Heart left ventricle (tissue), 16 donors: ENCODE measurements around the gene LONP2. TPM values are rescaled to one million over a fixed set of nuclear protein-coding genes. Genes with fewer than 3 reads are reported as not detected.
"Not testable (repeated sequence)": the region's sequence is repeated elsewhere in the genome, so short reads cannot be mapped to it uniquely, and the experiment has no call there.

Experiments used
- ATAC-seq, 4 donors: fragments of 200-7000 bp; cut with Tn5 transposase; one replicate each; pipeline ENCODE4 v1.9.1; 2020 to 2022; ENCODE audit warnings: moderate library complexity in 4 of 4, mild to moderate bottlenecking in 3 of 4, moderate number of reproducible peaks in 1 of 4
- DNase-seq, 5 donors: peaks; one replicate each; pipeline ENCODE4 v3.0.0-alpha.2; 2020
- H3K27ac ChIP-seq, 12 donors: fragments of 200-600 bp; sonication (generic) in 4 of 12; one replicate each; pipeline versions ENCODE4 v1.5.0 to v1.8.0; 2016 to 2022; ENCODE audit warnings: mild to moderate bottlenecking in 2 of 12
- H3K27me3 ChIP-seq, 9 donors: fragments of 200-600 bp; sonication (generic) in 2 of 9; one replicate each; pipeline versions ENCODE4 v1.5.1 to v1.8.0; 2016 to 2022; ENCODE audit warnings: mild to moderate bottlenecking in 3 of 9
- H3K36me3 ChIP-seq, 9 donors: fragments of 200-600 bp; sonication (generic) in 2 of 9; one replicate each; pipeline versions ENCODE4 v1.5.0 to v1.8.0; 2018 to 2022; ENCODE audit warnings: mild to moderate bottlenecking in 2 of 9
- H3K4me1 ChIP-seq, 12 donors: fragments of 200-600 bp; sonication (generic) in 4 of 12; one replicate each; pipeline versions ENCODE4 v1.5.0 to v1.8.0; 2016 to 2022; ENCODE audit warnings: mild to moderate bottlenecking in 3 of 12
- H3K4me3 ChIP-seq, 12 donors: fragments of 200-600 bp; sonication (generic) in 4 of 12; one replicate each; pipeline versions ENCODE4 v1.5.0 to v1.8.0; 2017 to 2022; ENCODE audit warnings: mild to moderate bottlenecking in 9 of 12, moderate library complexity in 4 of 12
- H3K9me3 ChIP-seq, 12 donors: fragments of 200-600 bp; sonication (generic) in 4 of 12; one replicate each; pipeline versions ENCODE4 v1.5.0 to v1.8.0; 2016 to 2022; ENCODE audit warnings: mild to moderate bottlenecking in 1 of 12
- POLR2A ChIP-seq, 2 donors: fragments of 450-650 bp; IDR thresholded peaks; one replicate each; pipeline ENCODE4 v1.6.1; 2017; ENCODE audit warnings: antibody characterized with exemption in 2 of 2, mild to moderate bottlenecking in 2 of 2, moderate library complexity in 2 of 2
- WGBS, 4 donors: extraction: QIAGEN DNeasy Blood & Tissue Kit in 2 of 4; methylation state at CpG; one replicate each; pipeline versions ENCODE4 v1.1.5 to v1.1.7; 2013 to 2018; 5-methylcytosine and 5-hydroxymethylcytosine counted together
- intact Hi-C, 10 donors: fragments of 100-400 bp; cut with DNase I; formaldehyde crosslinking; loops; one replicate each; pipeline versions ENCODE4 v1.11.1 to v1.14.2; 2022
- polyA plus RNA-seq, 2 donors: library from polyadenylated mRNA; stranded (reverse); fragments of 200-250 nt; gene quantifications; one replicate each; pipeline ENCODE4 v1.2.3, GENCODE V29; 2013
- total RNA-seq, 9 donors: library from RNA; depleted of rRNA in 2 of 9; stranded (reverse); fragments of >200 nt in 2 of 9; fragmentation: NEBNext Ultra II Directional in 3 of 9; extraction: Animal tissue kit (Norgen Biotek cat#: 25700) in 3 of 9; gene quantifications; one replicate each; pipeline versions ENCODE4 v1.1.0 to v1.2.4, GENCODE V29; 2016 to 2023
- TF ChIP-seq, protein P1 (sequence below), 12 donors: fragments of 200-600 bp; sonication (generic) in 4 of 12; IDR thresholded peaks; one replicate each; pipeline versions ENCODE4 v1.5.0 to v1.8.0; 2018 to 2022; ENCODE audit warnings: antibody characterized with exemption in 12 of 12, mild to moderate bottlenecking in 5 of 12
- donor health status: ischemic (EF 13 %, LVEDD 7.1; RV severe dilation, severe dysfunction).
- donor health status: healthy with polysubstance abuse.
- donor health status: DM: no; HTN: yes; CAD: no.
- donor health status: DM: no; HTN: no; CAD: no.
- donor health status: ischemic (EF 25% LVEDD 6.9; RV normal size, moderate dysfunction).
- donor health status: ischemic (EF 25% LVEDD 5.7; RV mildly dilated, moderate dysfunction).
- donor health status: healthy.
- donor health status: DM: yes; HTN: yes; CAD: no.
- donor health status: ischemic (EF 35%, LVEDD 5.7; RV mildly dilated, moderate dysfunction).
- donor health status: nonischemic (EF 11% LVEDD 7.7; RV severe dilation, severe dysfunction).
- donor health status: DM: yes; HTN: yes; CAD: no.
- donor health status: PGD.
- donor health status: ischemic (EF 29% LVEDD 5.4; RV normal size, mild dysfunction).
- donor health status: nonischemic (EF 23%, LVEDD 6.1; RV moderate dilation, normal function).

LONP2 gene
- total and polyA plus RNA-seq, 11 donors = 24.8 to 87.4 (median 69.2) TPM

GRCh38 chr16:48393485-48394354 is 149.6 kb downstream of the LONP2 start:
- no peaks in the 10 kb centered on the region for H3K36me3 ChIP-seq
- intact Hi-C loops = no loop called here
- H3K4me3 ChIP-seq = no peak overlapping the region
- 73 to 82% (median 81%) methylated on average over 11 of the region's 11 CpGs for WGBS, 4 donors
- no peaks in the 10 kb centered on the region for H3K9me3 ChIP-seq
- H3K27ac ChIP-seq = peak overlapping the region in 1 of 12 donors; percentile 61
- DNase-seq (peak in 1 of 5 donors; percentile 40), ATAC-seq (peak in 3 of 4 donors; percentile 36 to 88 (median 72))
- no peaks in the 10 kb centered on the region for H3K27me3 ChIP-seq
- TF ChIP-seq, protein P1, sequence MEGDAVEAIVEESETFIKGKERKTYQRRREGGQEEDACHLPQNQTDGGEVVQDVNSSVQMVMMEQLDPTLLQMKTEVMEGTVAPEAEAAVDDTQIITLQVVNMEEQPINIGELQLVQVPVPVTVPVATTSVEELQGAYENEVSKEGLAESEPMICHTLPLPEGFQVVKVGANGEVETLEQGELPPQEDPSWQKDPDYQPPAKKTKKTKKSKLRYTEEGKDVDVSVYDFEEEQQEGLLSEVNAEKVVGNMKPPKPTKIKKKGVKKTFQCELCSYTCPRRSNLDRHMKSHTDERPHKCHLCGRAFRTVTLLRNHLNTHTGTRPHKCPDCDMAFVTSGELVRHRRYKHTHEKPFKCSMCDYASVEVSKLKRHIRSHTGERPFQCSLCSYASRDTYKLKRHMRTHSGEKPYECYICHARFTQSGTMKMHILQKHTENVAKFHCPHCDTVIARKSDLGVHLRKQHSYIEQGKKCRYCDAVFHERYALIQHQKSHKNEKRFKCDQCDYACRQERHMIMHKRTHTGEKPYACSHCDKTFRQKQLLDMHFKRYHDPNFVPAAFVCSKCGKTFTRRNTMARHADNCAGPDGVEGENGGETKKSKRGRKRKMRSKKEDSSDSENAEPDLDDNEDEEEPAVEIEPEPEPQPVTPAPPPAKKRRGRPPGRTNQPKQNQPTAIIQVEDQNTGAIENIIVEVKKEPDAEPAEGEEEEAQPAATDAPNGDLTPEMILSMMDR (IDR thresholded peaks at IDR 0.05) = no peak
- TF ChIP-seq POLR2A (IDR thresholded peaks at IDR 0.05) = no peak
- H3K4me1 ChIP-seq = peaks cover 0 to 3% (median 0%) of the 10 kb centered on the region in 12 donors

DNA sequence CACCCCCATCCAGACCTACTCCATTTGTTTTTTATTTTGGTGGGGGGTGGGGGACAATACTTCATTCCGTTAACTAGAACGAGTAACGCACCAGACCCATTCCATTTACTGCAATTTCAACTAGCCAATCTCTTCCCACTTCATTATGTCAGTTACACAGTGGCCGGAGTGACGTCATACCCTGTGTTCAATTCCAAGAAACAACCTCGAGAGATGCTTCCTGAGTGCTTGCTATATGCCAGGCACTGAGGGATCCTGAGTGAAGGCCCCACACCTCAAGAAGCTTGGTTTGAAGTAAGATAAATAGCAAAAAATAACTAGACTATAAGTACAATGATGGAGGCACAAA is 150.2 kb downstream of the LONP2 start:
- 85 to 94% (median 87%) methylated on average over 6 of the region's 6 CpGs for WGBS, 4 donors
- no peaks in the 10 kb centered on the region for H3K27me3 ChIP-seq
- H3K36me3 ChIP-seq = no peaks in the 10 kb centered on the region
- H3K27ac ChIP-seq = peak overlapping the region in 1 of 12 donors; percentile 61
- no peak for TF ChIP-seq POLR2A (IDR thresholded peaks at IDR 0.05)
- H3K9me3 ChIP-seq = no peaks in the 10 kb centered on the region
- no peak overlapping the region for H3K4me3 ChIP-seq
- peaks cover 0 to 2% (median 0%) of the 10 kb centered on the region in 12 donors for H3K4me1 ChIP-seq
- peak in 1 of 4 donors; percentile 12 for ATAC-seq
- no peak for DNase-seq
- intact Hi-C loops = no loop called here

DNA sequence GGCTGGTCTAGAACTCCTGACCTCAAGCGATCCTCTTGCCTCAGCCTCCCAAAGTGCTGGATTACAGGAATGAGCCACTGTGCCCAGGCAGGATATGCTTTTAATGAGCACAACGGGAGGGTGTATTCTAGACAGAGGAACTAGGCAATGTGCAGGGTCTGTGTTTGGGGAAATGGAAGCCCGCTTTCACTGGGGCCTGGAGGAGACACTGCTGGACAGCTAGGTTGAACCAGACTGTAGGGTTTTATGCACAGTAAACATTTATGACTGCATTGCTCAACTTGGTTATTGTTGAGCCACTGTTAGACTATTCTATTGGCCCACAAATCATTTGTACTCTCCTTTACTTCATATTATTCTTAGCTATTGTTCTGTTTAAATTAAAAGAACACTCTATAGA is 151.3 kb downstream of the LONP2 start:
- no peaks in the 10 kb centered on the region for H3K27me3 ChIP-seq
- H3K9me3 ChIP-seq = no peaks in the 10 kb centered on the region
- H3K27ac ChIP-seq = no peak overlapping the region
- 83 to 90% (median 85%) methylated on average over 3 of the region's 3 CpGs for WGBS, 4 donors
- intact Hi-C loops = no loop called here
- no peak overlapping the region for H3K4me3 ChIP-seq
- H3K4me1 ChIP-seq = peaks cover 0 to 2% (median 0%) of the 10 kb centered on the region in 12 donors
- TF ChIP-seq, protein P1 (IDR thresholded peaks at IDR 0.05) = no peak
- no peak for TF ChIP-seq POLR2A (IDR thresholded peaks at IDR 0.05)
- no peak for DNase-seq
- ATAC-seq = peak in 2 of 4 donors; percentile 32 to 76
- H3K36me3 ChIP-seq = no peaks in the 10 kb centered on the region

DNA sequence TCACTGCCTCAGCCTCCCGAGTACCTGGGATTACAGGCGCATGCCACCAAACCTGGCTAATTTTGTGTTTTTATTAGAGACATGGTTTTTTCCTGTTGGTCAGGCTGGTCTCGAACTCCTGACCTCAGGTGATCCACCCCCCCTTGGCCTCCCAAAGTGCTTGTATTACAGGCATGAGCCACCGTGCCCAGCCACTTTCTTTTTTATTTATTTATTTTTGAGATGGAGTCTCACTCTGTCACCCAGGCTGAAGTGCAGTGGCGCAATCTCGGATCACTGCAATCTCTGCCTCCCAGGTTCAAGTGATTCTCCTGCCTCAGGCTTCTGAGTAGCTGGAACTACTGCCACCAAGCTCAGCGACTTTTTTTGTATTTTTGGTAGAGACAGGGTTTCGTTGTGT is 158.4 kb downstream of the LONP2 start:
- H3K36me3 ChIP-seq, H3K9me3 ChIP-seq, ATAC-seq, H3K27ac ChIP-seq, H3K4me1 ChIP-seq, intact Hi-C loops, H3K27me3 ChIP-seq, H3K4me3 ChIP-seq, DNase-seq: not testable (repeated sequence)
- WGBS, 4 donors = 92 to 94% (median 93%) methylated on average over 8 of the region's 8 CpGs

DNA sequence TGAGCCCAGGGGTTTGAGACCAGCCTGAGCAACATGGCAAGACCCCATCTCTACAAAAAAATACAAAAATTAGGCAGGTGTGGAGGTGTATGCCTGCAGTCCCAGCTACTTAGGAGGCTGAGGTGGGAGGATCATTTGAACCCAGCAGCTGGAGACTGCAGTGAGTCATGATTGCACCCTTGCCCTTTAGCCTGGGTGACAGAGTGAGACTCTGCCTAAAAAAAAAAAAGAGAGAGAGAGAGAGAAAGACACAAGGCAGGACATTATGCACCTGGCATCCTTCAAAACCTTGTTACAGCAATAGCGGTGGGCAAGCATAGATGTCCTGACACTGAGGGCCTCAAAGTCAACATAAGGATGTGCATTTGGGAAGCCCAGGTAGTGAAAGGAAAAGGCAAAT is 161.1 kb downstream of the LONP2 start:
- DNase-seq (no peak), ATAC-seq (no peak)
- no peaks in the 10 kb centered on the region for H3K9me3 ChIP-seq
- H3K27me3 ChIP-seq = no peaks in the 10 kb centered on the region
- no peak overlapping the region for H3K4me3 ChIP-seq
- no peak overlapping the region for H3K27ac ChIP-seq
- peaks cover 0 to 17% (median 0%) of the 10 kb centered on the region in 12 donors for H3K4me1 ChIP-seq
- intact Hi-C loops = no loop called here
- TF ChIP-seq POLR2A (IDR thresholded peaks at IDR 0.05) = no peak
- TF ChIP-seq, protein P1 (IDR thresholded peaks at IDR 0.05) = no peak
- no peaks in the 10 kb centered on the region for H3K36me3 ChIP-seq
- WGBS, 4 donors = 90 to 100% (median 94%) methylated on average over 1 of the region's 1 CpG
